NCI-H1417 treated with DMSO at 0.1 percent for 48 hours (cell line): Measurements from ENCODE around the gene TSPAN9.

Source experiments
- DNase-seq: peaks from one replicate; lab custom pipeline; 2025; lab: John Stamatoyannopoulos, UW

Gene TSPAN9, protein sequence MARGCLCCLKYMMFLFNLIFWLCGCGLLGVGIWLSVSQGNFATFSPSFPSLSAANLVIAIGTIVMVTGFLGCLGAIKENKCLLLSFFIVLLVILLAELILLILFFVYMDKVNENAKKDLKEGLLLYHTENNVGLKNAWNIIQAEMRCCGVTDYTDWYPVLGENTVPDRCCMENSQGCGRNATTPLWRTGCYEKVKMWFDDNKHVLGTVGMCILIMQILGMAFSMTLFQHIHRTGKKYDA

DNA sequence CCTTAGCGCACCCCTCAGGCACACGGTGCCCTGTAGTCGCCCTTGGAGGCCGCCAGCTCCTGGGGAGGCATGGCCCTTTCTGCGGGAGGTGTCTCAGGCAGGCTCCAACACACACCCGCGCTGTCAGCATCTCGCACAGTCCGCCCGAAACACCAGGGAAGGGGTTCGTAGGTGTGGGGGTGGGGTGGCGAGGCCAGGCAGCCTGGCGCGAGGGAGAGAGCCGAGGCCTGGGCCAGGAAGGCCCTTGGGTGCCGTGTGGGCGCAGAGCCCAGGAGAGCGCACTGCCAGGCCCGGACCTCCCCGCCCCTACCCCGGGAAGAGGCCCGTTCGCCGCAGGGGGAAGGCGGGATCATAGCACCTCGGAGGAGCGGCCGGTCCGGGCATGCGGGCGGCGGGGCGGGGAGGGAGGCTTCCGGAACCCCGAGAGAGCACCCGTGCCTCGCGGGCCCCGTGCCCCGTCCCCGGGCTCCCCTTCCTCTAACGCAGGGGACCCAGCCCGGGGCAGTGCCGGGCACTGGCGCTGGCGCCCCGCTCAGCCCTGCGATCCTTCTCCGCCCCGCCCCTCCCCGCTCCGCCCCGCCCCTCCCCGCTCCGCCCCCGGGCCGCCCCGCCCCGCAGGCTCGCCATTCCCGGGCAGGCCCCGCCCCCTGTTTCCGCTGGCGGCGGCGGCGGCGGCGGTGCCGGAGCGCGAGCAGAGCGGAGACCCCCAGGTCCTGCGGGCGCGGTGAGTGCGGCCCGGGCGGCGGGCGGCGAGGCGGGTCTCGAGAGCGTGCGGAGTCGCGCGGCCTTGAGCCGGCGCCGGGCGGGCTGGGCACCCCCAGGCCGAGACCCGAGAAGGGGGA, at the start of gene TSPAN9:
TSPAN9 (plus strand) TSS at position 650 of the 842 bp plus-strand sequence. CDS start 123,815 bp downstream, outside the sequence.
- no peak for DNase-seq

DNA sequence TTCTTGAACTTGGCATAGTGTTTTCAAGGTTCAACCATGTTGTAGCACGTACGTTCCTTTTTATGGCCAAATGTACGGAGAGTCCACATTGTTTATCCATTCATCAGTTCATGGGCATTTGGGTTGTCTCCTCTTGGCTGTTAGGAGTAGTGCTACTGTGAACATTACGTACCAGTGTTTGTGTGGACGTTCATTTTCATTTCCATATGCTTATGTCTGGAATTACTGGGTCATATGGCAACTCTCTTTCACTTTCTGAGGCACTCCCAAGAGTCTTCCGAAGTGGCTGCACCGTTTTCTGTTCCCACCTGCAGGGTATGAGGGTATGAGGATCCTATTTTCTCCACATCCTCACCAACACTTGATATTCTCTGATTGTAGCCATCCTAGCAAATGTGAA, 49.1 kb upstream of the TSPAN9 start:
- DNase-seq: no peak

DNA sequence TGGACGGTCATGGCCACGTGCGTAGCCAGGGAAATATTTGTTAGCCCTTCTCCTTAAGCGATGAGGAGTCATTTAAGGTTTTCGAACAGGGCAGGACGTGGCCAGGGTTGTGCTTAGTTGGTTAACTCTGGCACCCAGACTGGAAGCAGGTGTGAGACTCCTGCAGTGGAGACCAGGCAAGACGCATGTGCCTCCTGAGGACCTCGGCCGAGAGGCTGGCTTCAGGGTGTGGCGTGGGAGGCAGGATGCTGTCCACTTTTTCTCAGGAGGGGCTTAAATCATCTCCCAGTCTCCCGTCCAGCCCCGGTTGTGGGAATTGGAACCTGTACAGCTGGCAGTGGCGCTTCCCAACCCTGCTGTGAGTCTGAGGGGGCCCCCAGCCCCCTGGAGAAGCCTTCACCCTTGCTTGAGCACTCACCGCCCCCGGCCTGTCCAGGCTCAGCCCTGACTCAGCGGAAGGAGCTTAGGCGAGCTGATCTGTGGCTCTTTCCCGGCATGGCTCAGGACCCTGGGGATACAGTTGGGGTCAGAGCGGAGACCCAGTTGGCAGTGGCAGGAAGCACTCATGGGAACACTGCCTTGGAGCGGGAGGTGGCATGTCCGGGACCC, 46.3 kb upstream of the TSPAN9 start:
- DNase-seq: no peak

DNA sequence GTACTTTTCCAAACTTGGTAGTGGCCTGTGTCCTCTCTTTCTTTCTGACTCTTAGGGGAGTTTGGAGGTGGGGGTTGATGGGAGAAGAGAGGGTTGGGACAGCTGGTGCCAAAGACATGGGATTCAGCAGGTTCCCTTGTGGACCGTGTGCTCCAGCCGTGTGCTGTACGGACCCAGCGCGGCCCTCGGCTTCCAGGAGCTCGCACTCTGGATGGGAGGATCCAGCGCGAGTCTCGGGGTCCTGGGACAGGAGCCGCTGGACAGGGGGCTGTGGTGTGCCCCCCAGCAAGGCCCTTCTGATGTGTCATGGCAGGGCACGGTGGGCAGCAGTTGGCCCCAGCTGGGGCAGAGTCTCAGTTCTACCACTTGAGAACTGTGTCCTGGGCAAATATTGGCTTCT, 45.0 kb upstream of the TSPAN9 start:
- DNase-seq: no peak

DNA sequence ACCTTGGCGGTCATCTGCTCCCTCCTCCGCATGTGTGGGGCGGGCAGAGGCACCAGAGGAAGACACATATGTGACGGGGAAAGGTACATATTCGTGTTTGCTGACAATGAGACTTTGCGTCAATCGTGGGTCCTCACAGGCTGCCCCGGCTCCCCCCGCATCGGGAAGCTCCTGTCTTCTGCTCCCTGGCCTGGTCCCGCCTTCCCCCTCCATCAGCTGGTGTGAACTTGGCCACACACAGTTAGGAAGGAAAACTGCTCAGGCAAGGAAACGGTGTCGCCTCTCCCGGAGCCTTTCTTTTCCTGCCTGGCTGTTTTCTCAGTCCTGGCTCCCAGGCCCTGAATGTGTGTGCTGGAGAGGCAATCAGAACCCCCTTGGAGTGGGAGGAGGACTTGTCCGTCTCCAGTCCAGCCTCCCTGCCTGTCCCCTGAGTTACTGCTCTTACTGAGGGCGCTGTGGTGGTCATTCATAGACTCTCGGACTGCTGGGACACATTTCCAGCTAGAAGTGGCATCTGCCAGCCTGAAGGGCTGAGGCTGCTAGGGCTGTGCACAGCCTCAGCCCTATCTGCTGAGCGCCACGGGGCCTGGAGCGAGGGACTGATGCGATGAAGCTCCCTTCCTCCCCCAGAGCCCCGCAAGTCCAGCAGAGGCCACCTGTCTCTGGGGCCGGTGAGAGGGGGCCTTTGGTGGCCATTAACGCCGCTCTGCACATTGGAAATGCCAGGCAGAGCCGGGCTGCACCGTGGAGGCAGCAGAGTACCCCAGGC, 44.2 kb upstream of the TSPAN9 start:
- DNase-seq: no peak

DNA sequence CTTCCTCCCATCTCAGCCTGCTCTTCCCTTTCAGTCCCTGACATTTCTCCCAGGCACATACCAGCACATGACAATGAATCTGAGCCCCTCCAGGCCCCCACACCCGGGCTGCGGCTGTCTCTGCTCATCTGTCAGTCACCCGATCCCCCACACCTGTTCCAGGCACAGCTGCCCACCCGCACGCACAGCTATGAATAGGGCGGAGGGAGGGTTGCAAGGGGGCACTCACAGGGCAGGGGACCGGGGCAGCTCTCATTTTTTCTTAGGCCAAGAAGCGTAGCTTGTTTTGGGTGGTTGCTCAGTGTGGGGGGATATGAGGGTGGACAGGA, 43.7 kb upstream of the TSPAN9 start:
- DNase-seq: no peak

DNA sequence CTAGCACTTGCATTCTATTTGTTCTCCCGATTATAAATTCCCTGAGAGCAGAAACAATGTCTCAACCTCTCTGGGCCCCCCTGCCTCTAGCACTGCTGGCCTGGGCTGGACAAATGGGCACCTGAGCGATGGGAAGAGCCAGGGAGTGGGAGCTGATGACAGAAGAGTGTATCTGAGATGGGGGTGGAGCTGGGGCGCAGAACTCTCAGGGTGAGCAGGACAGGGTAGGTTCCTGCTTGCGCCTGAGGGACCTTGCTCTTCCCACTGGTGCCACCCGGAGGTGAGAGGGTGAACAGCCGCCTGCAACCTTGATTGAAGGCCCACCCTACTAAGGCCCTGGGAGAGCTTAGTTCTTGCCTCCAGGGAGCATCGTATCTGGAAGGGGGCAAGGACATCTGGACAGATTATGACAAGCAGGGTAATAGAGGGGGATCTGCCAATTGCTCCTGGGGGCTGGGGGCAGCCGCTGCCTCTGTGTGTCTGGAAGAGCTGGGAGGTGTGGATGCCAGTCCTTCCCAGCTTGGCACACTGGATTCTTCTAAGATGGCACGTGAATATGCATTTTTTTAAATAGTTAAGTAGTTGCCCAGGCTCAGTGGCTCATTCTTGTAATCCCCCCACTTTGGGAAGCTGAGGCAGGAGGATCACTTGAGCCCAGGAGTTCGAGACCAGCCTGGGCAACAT, 43.0 kb upstream of the TSPAN9 start:
- no peak for DNase-seq

DNA sequence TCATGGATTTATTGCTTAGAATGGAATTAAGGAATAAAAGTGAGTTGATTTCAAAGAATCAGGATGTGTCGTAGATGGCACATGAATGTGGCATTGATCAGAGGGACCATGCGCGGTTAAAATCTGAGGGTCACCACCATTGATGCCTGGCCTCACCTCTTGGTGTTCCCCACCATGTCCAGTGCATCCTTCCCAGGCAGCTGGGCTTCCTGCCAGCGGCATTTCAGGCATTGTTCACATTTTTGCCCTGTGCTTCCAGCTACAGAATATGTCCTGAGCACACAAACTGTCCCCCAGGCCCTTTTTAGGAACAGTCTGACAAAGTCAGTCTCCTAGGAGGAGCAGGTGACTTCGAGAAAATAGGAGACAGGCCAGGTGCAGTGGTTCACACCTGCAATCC, 42.0 kb upstream of the TSPAN9 start:
- no peak for DNase-seq

DNA sequence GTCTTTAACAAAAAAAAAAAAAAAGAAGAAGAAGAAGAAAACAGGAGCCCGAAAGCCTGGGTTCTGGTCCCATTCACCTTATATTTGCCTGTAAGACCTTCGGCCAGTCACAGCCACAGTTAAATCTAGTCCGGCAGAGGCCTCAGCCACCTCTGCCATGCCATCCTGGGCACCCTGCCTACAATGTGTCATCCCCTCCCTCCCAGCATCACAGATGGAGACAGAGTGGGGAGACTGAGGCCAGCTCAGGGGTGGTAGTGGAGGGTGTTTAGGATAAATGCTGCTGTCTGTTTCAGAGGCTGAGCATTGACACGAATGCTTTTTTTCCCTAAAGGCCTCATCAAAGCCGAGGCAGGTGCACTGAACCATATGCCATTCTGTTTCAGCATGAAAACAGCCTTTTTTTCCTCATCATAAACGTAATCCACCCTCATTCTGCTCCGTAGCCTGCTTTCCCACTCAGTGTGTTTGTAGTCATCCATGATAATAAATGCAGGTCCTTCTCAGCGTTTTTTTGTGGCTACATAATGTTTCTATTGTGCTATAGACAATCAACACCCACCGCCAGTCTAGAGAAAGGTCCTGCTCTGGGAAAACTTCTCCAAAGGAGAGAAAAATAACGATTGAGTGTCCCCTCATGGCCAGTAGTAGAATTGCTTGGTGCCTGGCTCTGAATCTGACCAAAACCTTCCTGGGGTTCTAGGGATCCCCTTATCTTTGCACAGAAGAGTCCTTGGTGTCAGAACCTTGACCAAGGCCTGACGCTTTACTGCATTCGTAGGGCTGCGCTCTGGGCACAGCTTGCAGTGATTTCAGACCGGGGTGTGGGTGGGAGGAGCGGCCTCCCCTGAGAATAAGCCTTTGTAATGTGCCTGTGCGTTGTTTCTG, 41.1 kb upstream of the TSPAN9 start:
- no peak for DNase-seq

DNA sequence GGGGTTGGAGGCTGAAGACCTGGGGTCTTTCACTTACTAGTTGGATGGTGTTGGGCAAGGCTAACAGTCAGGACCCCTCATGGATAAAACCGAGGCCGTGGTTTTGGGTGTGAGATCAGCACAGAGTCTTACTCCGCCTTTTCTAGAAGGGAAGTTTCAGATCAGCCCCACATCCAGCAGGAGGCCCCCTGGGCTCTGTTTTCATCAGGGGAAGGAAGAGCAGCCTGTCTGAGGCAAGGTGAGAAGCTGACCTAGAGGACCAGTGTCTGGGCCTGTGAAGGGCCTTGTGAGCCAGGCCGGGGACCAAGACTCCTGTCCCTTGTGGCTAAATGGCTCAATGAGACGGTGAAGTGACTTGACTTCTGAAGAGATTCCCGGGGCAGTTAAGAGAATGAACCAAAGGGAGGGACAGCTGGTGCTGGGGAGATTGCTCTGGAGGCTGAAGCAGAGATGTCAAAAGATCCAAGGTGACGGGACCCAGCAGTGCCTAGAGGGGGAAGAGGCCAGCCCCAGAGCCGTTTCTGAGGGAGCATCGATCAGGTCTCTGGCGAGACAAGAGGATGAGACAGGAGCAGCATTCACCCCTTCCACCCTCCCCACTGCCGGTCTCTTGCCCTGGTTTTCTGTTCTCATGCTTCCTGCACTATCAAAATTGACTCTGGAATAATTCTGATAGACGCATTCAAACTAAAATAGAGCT, 40.1 kb upstream of the TSPAN9 start:
- DNase-seq: no peak

DNA sequence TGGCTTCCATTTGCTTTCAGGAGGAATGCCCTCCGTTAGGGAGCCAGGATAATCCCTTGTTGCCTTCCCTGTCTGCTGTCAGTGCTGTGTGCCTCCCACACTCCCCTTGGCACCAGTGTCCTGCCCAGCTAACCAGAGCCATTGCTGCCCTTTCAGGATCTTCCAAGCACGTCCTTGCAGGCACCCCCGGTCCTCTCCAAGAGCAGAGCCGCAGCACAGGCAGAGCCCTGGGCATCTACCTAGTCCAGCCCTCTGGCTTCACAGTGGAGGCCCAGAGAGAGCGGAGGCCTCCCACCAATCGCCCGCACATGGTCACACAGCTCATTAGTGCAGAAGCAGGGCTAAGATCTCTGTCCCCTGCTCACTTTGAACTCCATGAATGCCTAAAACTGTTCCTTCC, 39.0 kb upstream of the TSPAN9 start:
- no peak for DNase-seq

DNA sequence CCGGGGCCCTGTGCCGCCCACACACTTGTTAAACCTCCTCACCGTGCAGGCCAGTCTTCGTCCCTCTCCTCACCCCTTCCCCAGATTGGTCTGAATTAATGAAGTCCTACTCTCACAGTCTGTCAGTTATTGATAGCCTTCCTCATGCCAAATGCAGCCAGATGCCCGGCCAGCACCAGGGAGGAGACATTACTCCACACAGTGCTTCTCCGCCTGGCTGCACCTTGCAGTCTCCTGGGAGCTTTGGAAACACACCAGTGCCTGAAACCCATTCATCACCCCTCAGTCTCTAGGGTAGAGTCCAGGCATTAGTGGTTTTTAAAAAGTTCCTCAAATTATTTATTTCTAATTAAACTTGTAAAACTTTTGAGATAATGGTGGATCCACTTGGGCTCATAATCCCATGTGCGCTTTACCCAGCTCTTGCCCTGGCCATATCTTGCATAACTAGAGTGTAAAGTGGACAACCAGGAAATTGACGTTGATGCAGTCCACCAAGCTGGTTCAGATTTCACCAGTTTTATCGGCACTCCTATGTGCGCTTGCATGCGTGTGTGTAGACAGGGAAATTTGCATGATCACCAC, 38.2 kb upstream of the TSPAN9 start:
- DNase-seq: no peak

DNA sequence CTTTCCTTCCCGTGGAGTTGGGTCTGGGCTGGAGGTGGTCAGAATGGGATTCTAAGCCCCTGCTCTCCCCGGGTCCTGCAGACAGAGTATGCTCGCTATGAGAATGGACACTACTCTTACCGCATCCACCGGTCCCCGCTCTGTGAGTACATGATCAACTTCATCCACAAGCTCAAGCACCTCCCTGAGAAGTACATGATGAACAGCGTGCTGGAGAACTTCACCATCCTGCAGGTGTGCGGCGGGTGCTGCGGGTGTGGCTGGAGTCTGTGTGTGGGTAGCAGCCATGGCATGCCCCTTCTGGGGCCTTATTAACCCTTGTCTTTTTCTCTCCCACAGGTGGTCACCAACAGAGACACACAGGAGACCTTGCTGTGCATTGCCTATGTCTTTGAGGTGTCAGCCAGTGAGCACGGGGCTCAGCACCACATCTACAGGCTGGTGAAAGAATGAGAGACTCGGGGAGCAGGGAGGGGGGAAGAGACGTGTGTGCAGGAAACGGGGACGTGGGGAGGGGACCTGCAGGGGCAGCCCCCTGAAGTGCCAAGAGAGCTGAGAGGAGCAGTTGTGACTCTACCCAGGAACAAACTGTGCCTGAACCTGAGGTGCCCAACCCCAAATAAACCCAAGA, 37.0 kb upstream of the TSPAN9 start:
- no peak for DNase-seq

DNA sequence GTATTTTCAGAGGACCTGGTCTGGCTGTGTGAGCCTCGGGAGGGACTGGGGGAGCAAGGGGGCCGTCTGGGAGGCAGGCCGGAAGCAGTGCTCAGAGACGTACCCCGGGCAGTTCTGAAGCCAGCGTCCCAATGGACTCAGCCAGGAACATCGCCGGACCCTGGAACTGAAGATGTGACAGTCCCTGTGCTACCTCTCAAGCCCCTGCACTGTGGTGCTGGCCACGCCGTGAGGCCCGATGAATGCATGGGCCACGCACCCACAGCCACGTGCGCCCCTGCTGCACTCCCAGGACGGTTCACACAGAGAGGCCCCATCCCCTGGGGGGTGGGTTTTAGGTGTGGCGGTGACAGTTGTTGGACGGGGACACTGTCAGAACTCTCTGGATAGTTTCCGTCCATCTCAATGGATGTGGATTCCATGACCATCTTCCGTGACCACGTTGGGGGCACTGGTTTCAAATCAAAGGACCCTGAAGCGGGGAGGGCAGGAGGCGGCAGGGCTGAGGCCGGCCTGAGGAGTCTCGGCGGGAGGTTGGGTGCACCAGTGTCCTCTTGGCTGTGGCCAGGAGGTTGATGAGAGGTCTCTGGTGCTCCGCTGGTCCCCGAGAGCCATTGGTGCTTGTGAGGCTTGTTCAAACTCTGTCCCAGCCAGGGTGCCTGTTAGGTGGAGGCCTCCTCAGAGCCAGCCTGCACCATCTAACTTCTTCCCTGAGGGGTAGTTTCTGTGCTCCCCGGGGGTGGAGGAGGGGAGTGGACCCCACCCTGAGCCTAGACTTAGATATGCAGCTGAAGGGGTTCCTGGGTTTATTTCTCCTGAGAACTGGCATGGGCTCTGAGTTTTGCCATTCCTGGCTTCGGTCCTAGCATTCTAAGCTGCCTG, 36.3 kb upstream of the TSPAN9 start:
- DNase-seq: no peak

DNA sequence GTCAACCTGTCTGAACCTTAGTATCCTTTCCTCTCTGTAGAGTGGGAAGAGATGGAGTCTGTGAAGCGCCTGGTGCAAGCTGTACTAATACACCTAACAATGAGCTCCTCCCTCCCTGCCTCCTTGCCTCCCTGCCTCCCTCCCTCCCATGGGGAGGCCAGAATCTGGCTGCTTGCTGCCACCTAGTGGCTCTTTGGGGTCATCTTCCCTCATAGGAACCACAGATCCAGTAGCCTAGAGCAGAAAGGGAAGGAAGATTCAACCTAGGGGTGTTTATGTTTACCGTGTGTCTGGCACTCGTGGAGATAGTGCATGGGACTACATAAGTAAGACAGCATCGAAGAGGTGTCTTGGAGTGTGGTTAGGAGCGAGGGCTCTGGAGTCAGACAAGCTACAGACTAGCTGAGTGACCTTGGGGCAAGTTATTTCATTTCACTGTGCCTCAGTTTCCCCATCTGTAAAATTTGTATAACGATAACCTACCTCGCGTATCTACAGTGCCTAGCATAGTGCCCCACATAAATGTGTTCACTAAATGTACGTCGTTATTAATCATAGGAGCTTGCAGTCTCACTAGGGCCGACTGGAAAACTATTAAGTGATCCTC, 35.5 kb upstream of the TSPAN9 start:
- no peak for DNase-seq

DNA sequence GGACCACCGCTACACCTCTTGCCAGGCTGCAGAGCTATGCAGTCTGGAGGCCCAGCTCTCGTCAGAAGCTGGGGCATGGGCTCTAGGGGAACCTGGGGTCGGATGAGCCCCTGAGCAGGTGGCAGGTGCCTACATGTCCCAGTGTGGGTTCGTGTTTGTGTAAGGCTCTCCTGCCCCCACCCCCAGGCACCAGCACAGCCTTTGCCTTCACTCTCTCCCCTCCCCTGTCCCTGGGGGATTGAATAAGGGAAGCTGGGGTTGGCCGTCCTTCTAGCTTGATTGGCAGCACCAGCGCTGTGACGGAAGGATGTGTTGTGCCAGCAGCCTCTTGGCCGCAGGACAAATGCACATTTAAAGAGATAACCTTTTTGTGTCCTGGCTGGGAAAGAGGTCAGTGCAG, 34.8 kb upstream of the TSPAN9 start:
- no peak for DNase-seq

DNA sequence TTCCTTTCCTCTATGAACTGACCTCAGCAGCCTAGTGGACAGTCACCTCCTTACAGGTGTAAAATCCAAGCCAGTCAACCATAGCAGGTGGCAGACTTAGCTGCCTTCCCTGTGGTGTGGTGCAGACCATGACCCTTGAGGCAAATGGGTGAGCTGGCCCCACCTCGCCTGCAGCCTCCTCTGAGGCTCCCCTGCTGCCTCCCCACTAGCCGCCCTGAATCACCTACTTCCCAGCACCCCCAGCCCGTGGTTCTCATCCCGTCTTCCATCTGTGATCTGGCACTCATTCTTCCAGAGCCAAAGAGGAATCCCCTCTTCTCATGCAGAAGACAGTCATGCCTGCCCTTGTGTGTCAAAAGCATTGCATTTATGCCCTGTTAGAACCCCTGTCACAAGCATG, 34.4 kb upstream of the TSPAN9 start:
- DNase-seq: no peak

DNA sequence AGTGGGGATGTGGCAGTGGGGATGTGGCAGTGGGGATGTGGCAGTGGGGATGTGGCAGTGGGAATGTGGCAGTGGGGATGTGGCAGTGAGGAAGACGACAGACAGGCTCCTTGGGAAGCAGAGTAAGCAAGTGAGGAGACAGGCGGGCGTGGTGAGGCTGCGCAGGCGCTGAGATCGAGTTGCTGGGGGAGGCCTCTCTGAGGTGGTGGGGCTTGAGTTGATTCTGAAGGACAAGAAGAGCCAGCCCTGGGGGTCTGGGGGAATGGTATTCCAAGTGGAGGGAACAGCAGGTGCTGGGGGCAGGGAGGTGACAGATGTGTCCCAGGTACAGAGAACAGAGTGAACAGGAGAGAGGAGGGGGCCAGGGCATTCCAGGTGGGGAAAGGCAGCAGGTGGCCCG, 33.8 kb upstream of the TSPAN9 start:
- no peak for DNase-seq
